AG10803 (cell line): ENCODE results near the gene SPINT2.

Experiments used
- DNase-seq: peaks from one replicate; pipeline ENCODE4 v3.0.0; 2010; ENCODE audit warnings: low read depth
- H3K4me3 ChIP-seq: 2 replicates; pipeline ENCODE4 v1.5.1; 2011; ENCODE audit warnings: mild to moderate bottlenecking, low read length, control low read depth
- CTCF ChIP-seq: conservative IDR thresholded peaks from 2 replicates; pipeline ENCODE4 v1.5.1; 2011; ENCODE audit warnings: mild to moderate bottlenecking, low read length, control low read depth, inconsistent platforms

The SPINT2 gene

GRCh38 chr19:38307597-38307996 is 43.2 kb downstream of the SPINT2 start:
- H3K4me3 ChIP-seq = no peak overlapping the region
- no peak for TF ChIP-seq CTCF
- DNase-seq = no peak

GRCh38 chr19:38308006-38308766 is 43.8 kb downstream of the SPINT2 start:
- H3K4me3 ChIP-seq = no peak overlapping the region
- TF ChIP-seq CTCF = no peak
- no peak for DNase-seq

GRCh38 chr19:38308926-38309614 is 44.7 kb downstream of the SPINT2 start:
- no peak for TF ChIP-seq CTCF
- no peak overlapping the region for H3K4me3 ChIP-seq
- DNase-seq = no peak

GRCh38 chr19:38309615-38310278 is 45.4 kb downstream of the SPINT2 start:
- no peak for DNase-seq
- TF ChIP-seq CTCF = no peak
- H3K4me3 ChIP-seq = no peak overlapping the region

- TF ChIP-seq CTCF = no peak
- no peak for DNase-seq
- H3K4me3 ChIP-seq = no peak overlapping the region
Observed at GRCh38 chr19:38310279-38310670, 45.9 kb downstream of the SPINT2 start.

GRCh38 chr19:38310986-38311385 is 46.6 kb downstream of the SPINT2 start:
- H3K4me3 ChIP-seq = no peak overlapping the region
- TF ChIP-seq CTCF = no peak

More at GRCh38 chr19:38310986-38311385, 46.6 kb downstream of the SPINT2 start:
- DNase-seq = no peak
